DOHH2 (cell line): ENCODE measurements around the gene PPP2R2B.

Experiments
- H3F3A ChIP-seq: fragments of 200-600 bp; sonication (generic), shearing (Covaris generic); 2 replicates; pipeline ENCODE4 v1.6.0; 2016; ENCODE audit warnings: antibody characterized with exemption, mild to moderate bottlenecking; ENCODE audit not compliant: control insufficient read depth, insufficient read depth
- H3K27ac ChIP-seq: fragments of 200-600 bp; sonication (generic); 2 replicates; pipeline ENCODE4 v1.5.1; 2014; ENCODE audit warnings: low read depth, mild to moderate bottlenecking, low read length, moderate library complexity
- H3K27me3 ChIP-seq: fragments of 200-600 bp; sonication (generic); 2 replicates; pipeline ENCODE4 v1.6.1; 2014; ENCODE audit warnings: mild to moderate bottlenecking, low read length, mixed read lengths; ENCODE audit not compliant: control insufficient read depth
- H3K36me3 ChIP-seq: fragments of 200-600 bp; sonication (generic); 2 replicates; pipeline ENCODE4 v1.6.1; 2014; ENCODE audit warnings: mild to moderate bottlenecking, low read length, moderate library complexity, mixed read lengths; ENCODE audit not compliant: control insufficient read depth
- H3K4me1 ChIP-seq: fragments of 200-600 bp; sonication (generic); 2 replicates; pipeline ENCODE4 v1.6.1; 2014; ENCODE audit warnings: mild to moderate bottlenecking, low read length, mixed read lengths; ENCODE audit not compliant: control insufficient read depth
- H3K4me2 ChIP-seq: fragments of 200-600 bp; sonication (generic); 2 replicates; pipeline ENCODE4 v1.6.0; 2014; ENCODE audit warnings: mild to moderate bottlenecking, low read length, moderate library complexity
- H3K4me3 ChIP-seq: fragments of 200-600 bp; sonication (generic); 2 replicates; pipeline ENCODE4 v1.5.1; 2014; ENCODE audit warnings: mild to moderate bottlenecking, low read length, mixed read lengths
- H3K79me2 ChIP-seq: fragments of 200-600 bp; sonication (generic); 2 replicates; pipeline ENCODE4 v1.6.1; 2014; ENCODE audit warnings: mild to moderate bottlenecking, low read length, mixed read lengths; ENCODE audit not compliant: control insufficient read depth
- H3K9me2 ChIP-seq: fragments of 200-600 bp; sonication (generic); replicated peaks from 2 replicates; pipeline ENCODE4 v1.6.1; 2014; ENCODE audit warnings: mild to moderate bottlenecking, low read length, mixed read lengths; ENCODE audit not compliant: control insufficient read depth
- H3K9me3 ChIP-seq: fragments of 200-600 bp; sonication (generic); 2 replicates; pipeline ENCODE4 v1.6.1; 2014; ENCODE audit warnings: antibody characterized with exemption, low read length, mixed read lengths; ENCODE audit not compliant: control insufficient read depth, insufficient read depth
- H4K20me1 ChIP-seq: fragments of 200-600 bp; sonication (generic); 2 replicates; pipeline ENCODE4 v1.6.0; 2014; ENCODE audit warnings: low read depth, mild to moderate bottlenecking, antibody characterized with exemption, low read length, moderate library complexity; ENCODE audit not compliant: control insufficient read depth, insufficient read depth
- EZH2phosphoT487 ChIP-seq: fragments of 200-600 bp; sonication (generic); IDR thresholded peaks from 2 replicates; pipeline ENCODE4 v1.6.1; 2017; ENCODE audit warnings: borderline replicate concordance, mild to moderate bottlenecking, antibody characterized with exemption, low read length, moderate library complexity, mixed read lengths
- TF ChIP-seq, protein P1 (sequence below): fragments of 200-600 bp; sonication (generic); IDR thresholded peaks from one replicate; pipeline ENCODE4 v1.5.1; 2014; ENCODE audit warnings: antibody characterized with exemption, mild to moderate bottlenecking, low read depth, low read length; ENCODE audit not compliant: poor library complexity, severe bottlenecking

The PPP2R2B gene

DNA sequence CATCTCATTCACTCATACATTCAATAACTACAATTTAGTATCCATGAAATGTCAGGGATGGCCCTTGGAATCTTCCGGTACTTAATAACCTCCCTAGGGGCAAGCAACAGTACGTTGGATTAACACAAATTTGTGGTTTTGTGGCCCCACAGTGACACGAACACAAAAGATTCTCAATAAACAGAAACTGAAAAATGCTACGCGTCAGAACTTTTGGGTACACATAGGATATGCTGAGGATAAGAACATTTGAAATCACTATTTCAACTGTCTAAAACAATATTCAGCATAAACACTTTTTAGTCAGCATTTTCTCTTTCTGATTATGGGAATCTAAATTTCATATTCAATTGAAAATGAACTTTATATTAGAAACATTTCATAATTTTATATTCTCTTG is 255.5 kb downstream of the PPP2R2B start:
- H4K20me1 ChIP-seq: no peaks in the 10 kb centered on the region
- no peaks in the 10 kb centered on the region for H3K9me3 ChIP-seq
- no peak overlapping the region for H3K4me3 ChIP-seq
- H3F3A ChIP-seq: no peaks in the 10 kb centered on the region
- H3K36me3 ChIP-seq: no peaks in the 10 kb centered on the region
- no peak overlapping the region for H3K4me2 ChIP-seq
- H3K9me2 ChIP-seq: no peaks in the 10 kb centered on the region
- H3K27ac ChIP-seq: no peak overlapping the region
- no peaks in the 10 kb centered on the region for H3K27me3 ChIP-seq
- no peak for TF ChIP-seq EZH2phosphoT487
- TF ChIP-seq, protein P1, sequence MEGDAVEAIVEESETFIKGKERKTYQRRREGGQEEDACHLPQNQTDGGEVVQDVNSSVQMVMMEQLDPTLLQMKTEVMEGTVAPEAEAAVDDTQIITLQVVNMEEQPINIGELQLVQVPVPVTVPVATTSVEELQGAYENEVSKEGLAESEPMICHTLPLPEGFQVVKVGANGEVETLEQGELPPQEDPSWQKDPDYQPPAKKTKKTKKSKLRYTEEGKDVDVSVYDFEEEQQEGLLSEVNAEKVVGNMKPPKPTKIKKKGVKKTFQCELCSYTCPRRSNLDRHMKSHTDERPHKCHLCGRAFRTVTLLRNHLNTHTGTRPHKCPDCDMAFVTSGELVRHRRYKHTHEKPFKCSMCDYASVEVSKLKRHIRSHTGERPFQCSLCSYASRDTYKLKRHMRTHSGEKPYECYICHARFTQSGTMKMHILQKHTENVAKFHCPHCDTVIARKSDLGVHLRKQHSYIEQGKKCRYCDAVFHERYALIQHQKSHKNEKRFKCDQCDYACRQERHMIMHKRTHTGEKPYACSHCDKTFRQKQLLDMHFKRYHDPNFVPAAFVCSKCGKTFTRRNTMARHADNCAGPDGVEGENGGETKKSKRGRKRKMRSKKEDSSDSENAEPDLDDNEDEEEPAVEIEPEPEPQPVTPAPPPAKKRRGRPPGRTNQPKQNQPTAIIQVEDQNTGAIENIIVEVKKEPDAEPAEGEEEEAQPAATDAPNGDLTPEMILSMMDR: no peak
- no peaks in the 10 kb centered on the region for H3K4me1 ChIP-seq
- no peaks in the 10 kb centered on the region for H3K79me2 ChIP-seq

DNA sequence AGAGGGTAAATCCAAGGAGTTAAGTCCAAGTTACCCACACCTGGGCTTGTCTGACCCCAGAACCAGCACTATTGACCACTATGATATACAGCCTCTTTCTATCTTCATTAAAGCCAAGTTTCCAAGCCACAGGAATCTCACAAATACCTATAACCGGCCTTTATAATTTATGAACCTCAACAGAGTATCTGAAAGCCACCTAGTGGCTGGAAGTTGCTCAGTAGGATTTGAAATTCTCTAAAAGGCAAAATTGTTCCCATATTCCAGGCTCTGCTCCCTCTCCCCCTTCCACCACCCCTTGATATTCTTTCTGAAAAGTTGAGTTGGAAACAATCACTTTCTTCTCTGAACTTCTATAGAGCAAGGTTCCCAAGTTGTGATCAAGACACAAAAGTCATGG is 256.2 kb downstream of the PPP2R2B start:
- H3K9me3 ChIP-seq: no peaks in the 10 kb centered on the region
- H4K20me1 ChIP-seq: no peaks in the 10 kb centered on the region
- no peaks in the 10 kb centered on the region for H3K9me2 ChIP-seq
- H3K4me3 ChIP-seq: no peak overlapping the region
- H3K27ac ChIP-seq: no peak overlapping the region
- H3F3A ChIP-seq: no peaks in the 10 kb centered on the region
- no peaks in the 10 kb centered on the region for H3K79me2 ChIP-seq
- H3K36me3 ChIP-seq: no peaks in the 10 kb centered on the region
- no peak overlapping the region for H3K4me2 ChIP-seq
- TF ChIP-seq, protein P1: peak; percentile 36
- TF ChIP-seq EZH2phosphoT487: no peak
- no peaks in the 10 kb centered on the region for H3K4me1 ChIP-seq
- no peaks in the 10 kb centered on the region for H3K27me3 ChIP-seq

DNA sequence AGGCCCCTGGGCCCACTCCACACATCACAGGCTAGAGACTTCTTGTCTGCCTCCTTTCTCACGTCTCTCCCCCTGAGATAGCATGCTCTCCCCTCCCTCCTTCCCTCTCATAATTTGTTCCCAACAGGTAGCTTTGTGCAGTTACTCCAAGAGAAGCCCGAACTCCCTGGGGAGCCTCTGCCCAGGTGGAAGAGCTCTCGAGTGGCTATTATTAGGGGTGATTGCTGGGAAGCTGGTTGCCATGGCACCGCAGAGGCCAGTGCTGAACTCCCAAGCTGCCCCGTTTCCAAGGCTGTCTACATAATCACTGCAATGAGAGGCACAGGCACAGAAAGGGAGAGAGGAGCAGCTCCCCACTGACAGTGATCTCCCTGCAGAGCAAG is 257.9 kb downstream of the PPP2R2B start:
- no peak for TF ChIP-seq EZH2phosphoT487
- TF ChIP-seq, protein P1: no peak
- Histone ChIP-seq H3K36me3 (no peaks in the 10 kb centered on the region), H3K79me2 (no peaks in the 10 kb centered on the region), H3K4me1 (no peaks in the 10 kb centered on the region), H4K20me1 (no peaks in the 10 kb centered on the region), H3K27ac (no peak overlapping the region), H3K9me2 (no peaks in the 10 kb centered on the region), H3K4me2 (no peak overlapping the region), H3F3A (no peaks in the 10 kb centered on the region), H3K4me3 (no peak overlapping the region), H3K9me3 (no peaks in the 10 kb centered on the region), H3K27me3 (no peaks in the 10 kb centered on the region)
